OCI-LY7 (cell line): ENCODE data around the gene KAT2A. TPM values are rescaled to one million over a fixed set of nuclear protein-coding genes. Genes with fewer than 3 reads are reported as not detected.

ENCODE experiments used
- BruUV-seq: library from RNA; stranded (reverse); fragments of 400-500 nt; replicated peaks from 2 replicates; lab custom pipeline; 2021; lab: Mats Ljungman, UMichigan
- CTCF ChIA-PET: fragments of 300-600 bp; sonication (Branson Sonifier 250); formaldehyde crosslinking; loops from one replicate; lab custom pipeline; 2022; ENCODE audit warnings: antibody characterized with exemption; ENCODE audit not compliant: unreplicated experiment; lab: Charles Lee
- POLR2A ChIA-PET: fragments of 300-600 bp; sonication (Branson Sonifier 250); formaldehyde crosslinking; loops from one replicate; lab custom pipeline; 2022; ENCODE audit warnings: antibody characterized with exemption; lab: Charles Lee
- DNase-seq: peaks from one replicate; pipeline ENCODE4 v3.0.0-alpha.2; 2015; ENCODE audit warnings: low spot score
- H2AFZ ChIP-seq: fragments of 200-600 bp; sonication (generic), shearing (Covaris generic); 2 replicates; pipeline ENCODE4 v1.6.1; 2014; ENCODE audit warnings: mild to moderate bottlenecking, antibody characterized with exemption, low read length, moderate library complexity
- H3K27ac ChIP-seq: fragments of 200-600 bp; sonication (generic); 2 replicates; pipeline ENCODE4 v1.5.1; 2014; ENCODE audit warnings: mixed run types, low read depth, mild to moderate bottlenecking, moderate library complexity, low read length, inconsistent platforms; ENCODE audit not compliant: poor library complexity, severe bottlenecking
- H3K36me3 ChIP-seq: fragments of 200-600 bp; sonication (generic); 2 replicates; pipeline ENCODE4 v1.6.1; 2014; ENCODE audit warnings: mild to moderate bottlenecking, antibody characterized with exemption, low read length, moderate library complexity, mixed read lengths; ENCODE audit not compliant: insufficient read depth
- H3K4me1 ChIP-seq: fragments of 200-600 bp; sonication (generic); 2 replicates; pipeline ENCODE4 v1.5.1; 2014; ENCODE audit warnings: mild to moderate bottlenecking, low read length; ENCODE audit not compliant: insufficient read depth, poor library complexity, severe bottlenecking
- H3K4me2 ChIP-seq: fragments of 200-600 bp; sonication (generic); 2 replicates; pipeline ENCODE4 v1.6.1; 2014; ENCODE audit warnings: mild to moderate bottlenecking, low read length
- H3K4me3 ChIP-seq: fragments of 200-600 bp; sonication (generic); 2 replicates; pipeline ENCODE4 v1.5.1; 2014; ENCODE audit warnings: mild to moderate bottlenecking, low read depth, low read length; ENCODE audit not compliant: poor library complexity, severe bottlenecking
- H3K79me2 ChIP-seq: fragments of 200-600 bp; sonication (generic); 2 replicates; pipeline ENCODE4 v1.6.1; 2016; ENCODE audit warnings: low read depth, mild to moderate bottlenecking, low read length, moderate library complexity, mixed read lengths; ENCODE audit not compliant: insufficient read depth
- H3K9me2 ChIP-seq: fragments of 200-600 bp; sonication (generic); 2 replicates; pipeline ENCODE4 v1.6.1; 2016; ENCODE audit warnings: mild to moderate bottlenecking, low read length, mixed read lengths; ENCODE audit not compliant: insufficient read depth
- H3K9me3 ChIP-seq: fragments of 200-600 bp; sonication (generic); 2 replicates; pipeline ENCODE4 v1.6.1; 2014; ENCODE audit warnings: mild to moderate bottlenecking, mixed run types, low read length, mixed read lengths
- H4K20me1 ChIP-seq: fragments of 200-600 bp; sonication (generic); 2 replicates; pipeline ENCODE4 v1.6.1; 2014; ENCODE audit warnings: mild to moderate bottlenecking, antibody characterized with exemption, low read length, moderate library complexity, mixed read lengths; ENCODE audit not compliant: insufficient read depth
- CTCF ChIP-seq: fragments of 200-600 bp; sonication (generic); conservative IDR thresholded peaks from 2 replicates; pipeline ENCODE4 v1.5.1; 2014; ENCODE audit warnings: mild to moderate bottlenecking, antibody characterized with exemption, low read length, moderate library complexity, mixed read lengths
- EZH2phosphoT487 ChIP-seq: fragments of 200-600 bp; sonication (generic); IDR thresholded peaks from 2 replicates; pipeline ENCODE4 v1.6.1; 2018; ENCODE audit warnings: low read depth, borderline replicate concordance, mild to moderate bottlenecking, mixed run types, antibody characterized with exemption, low read length, moderate library complexity, mixed read lengths
- intact Hi-C: fragments of 100-400 bp; cut with micrococcal nuclease; formaldehyde crosslinking; loops from one replicate; pipeline ENCODE4 v1.10.0; 2022; ENCODE audit not compliant: unreplicated experiment
- total RNA-seq, 2 experiments: library from RNA; depleted of rRNA in 1 of 2; stranded (reverse); fragments of >200 nt in 1 of 2; shearing (Covaris generic) in 1 of 2; gene quantifications; 2 replicates each; pipeline ENCODE4 v1.2.3, GENCODE V29; 2014 to 2022

KAT2A gene
- total RNA-seq, 2 experiments from 2014 or later: 73.0 to 89.8 TPM

GRCh38 chr17:42163696-42164407 lies 42.7 kb upstream of the KAT2A start:
- CTCF ChIA-PET: no interaction called here
- no peaks in the 10 kb centered on the region for H3K36me3 ChIP-seq
- no peak overlapping the region for H3K4me3 ChIP-seq
- H3K9me2 ChIP-seq: no peaks in the 10 kb centered on the region
- no peak for DNase-seq
- TF ChIP-seq CTCF: no peak
- no peak for TF ChIP-seq EZH2phosphoT487
- H3K4me1 ChIP-seq: no peaks in the 10 kb centered on the region
- no peak overlapping the region for H3K27ac ChIP-seq
- H3K79me2 ChIP-seq: no peaks in the 10 kb centered on the region
- no peaks in the 10 kb centered on the region for H3K9me3 ChIP-seq
- intact Hi-C loops: no loop called here
- no peak overlapping the region for H2AFZ ChIP-seq
- H4K20me1 ChIP-seq: no peaks in the 10 kb centered on the region
- POLR2A ChIA-PET: interaction anchor here (0.6 kb wide), 1 partner anchor 12 kb away, joined by 4 read pairs; no protein-coding TSS in a partner anchor
- no TSS peak for BruUV-seq
- H3K4me2 ChIP-seq: no peak overlapping the region

GRCh38 chr17:42163113-42163512 lies 41.9 kb upstream of the KAT2A start:
- no TSS peak for BruUV-seq
- POLR2A ChIA-PET: no interaction called here

More at GRCh38 chr17:42163113-42163512, 41.9 kb upstream of the KAT2A start:
- no peak overlapping the region for H2AFZ ChIP-seq
- CTCF ChIA-PET: no interaction called here
- TF ChIP-seq CTCF (peak; percentile 83), EZH2phosphoT487 (no peak)
- peak; percentile 36 for DNase-seq
- no peaks in the 10 kb centered on the region for H3K9me2 ChIP-seq
- H3K27ac ChIP-seq: no peak overlapping the region
- no peak overlapping the region for H3K4me3 ChIP-seq
- intact Hi-C loops: no loop called here
- no peak overlapping the region for H3K4me2 ChIP-seq
- no peaks in the 10 kb centered on the region for H4K20me1 ChIP-seq
- no peaks in the 10 kb centered on the region for H3K9me3 ChIP-seq
- H3K4me1 ChIP-seq: no peaks in the 10 kb centered on the region
- no peaks in the 10 kb centered on the region for H3K36me3 ChIP-seq
- H3K79me2 ChIP-seq: no peaks in the 10 kb centered on the region
